Activated T-helper 1 cell treated with Interleukin-2 at 50 U/mL for 16 hours (primary cell): Measurements from ENCODE around the gene ADI1.
"Not testable (repeated sequence)": the region's sequence is repeated elsewhere in the genome, so short reads cannot be mapped to it uniquely, and the experiment has no call there.

Experiments used
- DNase-seq: peaks from one replicate; pipeline ENCODE4 v3.0.0-alpha.2; 2020; ENCODE audit warnings: low read depth

The ADI1 gene

GRCh38 chr2:3493615-3494007 is 25.7 kb downstream of the ADI1 start:
- no peak for DNase-seq

- no peak for DNase-seq
Observed at GRCh38 chr2:3492951-3493614, 26.2 kb downstream of the ADI1 start.

GRCh38 chr2:3492475-3492787 is 26.9 kb downstream of the ADI1 start:
- not testable (repeated sequence) for DNase-seq

- DNase-seq: no peak
Observed at GRCh38 chr2:3491716-3492474, 27.4 kb downstream of the ADI1 start.

DNA sequence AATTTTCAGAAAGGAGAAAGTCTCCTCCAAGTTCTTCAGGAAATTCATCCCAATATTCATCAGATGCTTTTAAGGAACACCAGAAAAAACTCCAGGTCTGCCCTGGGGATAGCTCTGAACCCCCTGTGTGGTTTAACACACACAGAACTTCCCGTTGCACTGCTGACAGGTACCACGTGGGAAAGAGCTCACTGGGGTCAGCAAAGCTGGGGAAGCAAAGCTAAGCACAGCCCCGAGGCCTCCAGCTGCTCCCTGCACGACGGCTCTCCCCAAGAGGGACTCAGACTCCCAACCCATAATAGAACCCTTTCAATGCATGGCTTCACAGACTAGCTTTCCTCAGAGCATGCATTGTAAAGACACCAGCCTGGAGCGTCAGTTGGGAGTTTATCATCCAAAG is 28.0 kb downstream of the ADI1 start:
- DNase-seq: no peak

GRCh38 chr2:3490191-3491170 is 28.9 kb downstream of the ADI1 start:
- no peak for DNase-seq

DNA sequence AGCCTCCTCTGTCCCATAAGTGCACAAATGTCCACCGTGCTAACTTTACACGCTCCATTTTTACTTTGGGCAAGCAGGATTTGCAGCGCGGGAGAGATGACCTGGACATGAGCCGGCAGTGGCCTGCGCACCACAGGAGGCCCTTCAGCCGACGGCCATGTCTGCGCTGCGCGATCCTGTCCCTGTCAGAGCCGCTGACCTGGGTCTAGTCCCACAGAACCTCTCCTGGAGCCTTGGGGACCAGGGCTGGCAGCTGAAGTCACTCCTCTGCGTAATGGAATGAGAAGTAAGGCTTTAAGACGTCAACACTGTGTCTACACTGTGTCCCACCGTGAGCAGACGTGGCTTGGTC is 29.6 kb downstream of the ADI1 start:
- no peak for DNase-seq

GRCh38 chr2:3488855-3489763 is 30.2 kb downstream of the ADI1 start:
- DNase-seq: no peak

DNA sequence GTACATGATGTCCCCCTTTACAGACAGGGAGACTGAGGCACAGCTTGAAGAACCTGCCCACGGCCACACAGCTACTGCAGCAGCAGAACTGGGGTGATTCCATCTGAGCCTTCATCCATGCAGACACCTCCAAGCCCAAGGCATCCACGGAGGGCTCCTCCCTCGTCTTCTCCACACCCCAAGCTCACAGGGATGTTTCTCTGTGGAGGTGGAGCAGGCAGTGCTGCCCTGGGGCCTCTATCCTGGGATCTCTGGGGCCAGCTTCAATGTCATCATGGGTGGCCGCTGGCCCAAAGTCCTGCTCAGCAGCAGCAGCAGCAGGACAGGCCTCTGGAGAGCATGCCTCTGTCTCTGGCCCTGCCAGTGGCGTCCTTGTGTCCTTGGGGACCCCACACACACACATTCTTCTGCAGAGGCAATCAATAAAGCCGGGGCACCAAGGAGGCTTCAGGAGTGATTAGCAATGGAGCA is 31.2 kb downstream of the ADI1 start:
- DNase-seq: no peak

GRCh38 chr2:3487432-3487831 is 31.9 kb downstream of the ADI1 start:
- DNase-seq: no peak

- DNase-seq: no peak
Observed at GRCh38 chr2:3487028-3487425, 32.3 kb downstream of the ADI1 start.

GRCh38 chr2:3486047-3487027 is 33.0 kb downstream of the ADI1 start:
- DNase-seq: no peak

GRCh38 chr2:3485166-3485565 is 34.2 kb downstream of the ADI1 start:
- no peak for DNase-seq

GRCh38 chr2:3483986-3484960 is 35.1 kb downstream of the ADI1 start:
- no peak for DNase-seq

DNA sequence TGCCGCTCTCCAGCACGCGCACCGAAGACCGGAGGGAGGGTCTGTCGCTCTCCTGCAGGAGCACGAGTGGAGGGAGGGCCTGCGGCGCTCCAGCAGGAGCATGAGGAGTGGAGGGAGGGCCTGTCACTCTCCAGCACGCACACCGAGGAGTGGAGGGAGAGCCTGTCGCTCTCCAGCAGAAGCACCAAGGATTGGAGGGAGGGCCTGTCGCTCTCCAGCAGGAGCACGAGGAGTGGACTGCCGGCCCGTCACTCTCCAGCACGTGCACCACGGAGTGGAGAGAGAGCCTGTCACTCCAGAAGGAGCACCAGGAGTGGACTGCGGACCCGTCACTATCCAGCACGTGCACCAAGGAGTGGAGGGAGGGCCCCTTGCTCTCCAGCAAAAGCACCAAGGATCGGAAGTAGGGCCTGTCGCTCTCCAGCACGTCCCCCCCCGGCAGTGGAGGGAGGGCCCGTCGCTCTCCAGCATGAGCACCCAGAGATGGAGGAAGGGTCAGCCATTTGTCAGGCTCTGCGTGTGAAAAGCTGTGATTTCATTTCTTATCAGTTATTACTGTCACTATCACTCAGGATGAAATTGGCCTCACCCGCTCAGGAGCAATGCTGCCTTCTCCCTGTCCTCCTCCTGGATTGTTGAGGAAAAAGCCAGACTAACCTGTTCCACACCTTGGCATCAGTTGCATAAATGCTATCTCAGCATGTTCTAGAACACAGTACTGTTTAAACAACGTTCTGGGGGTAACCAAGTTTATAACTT is 35.9 kb downstream of the ADI1 start:
- no peak for DNase-seq

DNA sequence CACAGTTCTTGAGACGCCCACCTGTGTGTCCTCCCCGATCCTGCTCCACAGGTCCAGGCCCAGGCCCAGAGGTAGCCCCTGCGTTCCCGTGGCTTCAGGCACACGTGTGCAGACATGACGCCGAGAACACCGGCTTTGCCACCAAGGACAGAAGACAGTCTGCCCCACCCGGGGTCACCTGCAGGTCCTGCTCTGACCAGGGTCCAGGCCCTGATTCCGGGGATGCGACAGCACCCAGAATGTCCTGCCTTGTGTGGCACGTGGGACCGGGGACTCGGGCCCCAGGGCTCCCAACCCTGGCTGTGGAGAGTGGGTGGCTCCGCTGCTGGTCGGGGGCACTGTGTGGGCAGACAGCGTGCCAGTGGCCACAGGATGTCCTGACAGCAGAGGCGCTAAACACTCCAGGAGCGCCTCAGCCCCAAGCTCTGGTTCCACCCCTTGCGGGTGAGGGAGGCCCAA is 36.9 kb downstream of the ADI1 start:
- DNase-seq: no peak

DNA sequence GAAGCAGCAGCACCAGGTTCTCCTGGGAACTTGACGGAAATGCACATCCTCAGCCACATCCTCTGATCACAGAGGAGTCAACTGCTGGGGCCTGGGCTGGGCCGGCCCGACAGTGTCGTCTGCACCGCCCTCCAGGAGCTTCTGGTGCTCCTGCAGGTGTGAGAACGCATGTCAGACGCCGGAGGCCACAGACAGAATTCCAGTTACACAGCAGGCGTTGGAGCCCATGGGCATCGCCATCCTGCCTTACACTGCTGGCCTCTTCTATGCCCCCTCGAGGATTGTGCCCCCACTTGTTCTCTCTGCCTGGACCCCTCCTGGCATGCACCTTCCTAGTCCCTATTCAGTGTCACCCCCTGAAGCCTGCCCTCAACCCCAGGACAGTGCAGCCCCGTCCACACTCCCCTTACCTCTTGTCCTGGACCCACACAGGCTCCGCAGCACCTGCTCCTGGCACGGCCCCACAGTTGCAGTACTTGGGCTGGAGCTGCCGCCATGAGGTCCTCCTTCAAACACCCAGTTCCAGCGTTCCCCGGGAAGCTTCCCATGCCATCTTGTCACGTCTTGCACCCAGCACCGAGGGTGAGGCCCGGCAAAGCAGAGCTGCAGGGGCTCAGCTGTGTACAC is 37.5 kb downstream of the ADI1 start:
- DNase-seq: no peak

GRCh38 chr2:3481011-3481400 is 38.3 kb downstream of the ADI1 start:
- no peak for DNase-seq
